Smooth muscle cell (in vitro differentiated cells): Measurements from ENCODE around the gene PAQR6. TPM values are rescaled to one million over a fixed set of nuclear protein-coding genes. Genes with fewer than 3 reads are reported as not detected.

Source experiments
- DNase-seq: peaks from one replicate; lab custom pipeline; 2025; ENCODE audit not compliant: unreplicated experiment; lab: John Stamatoyannopoulos, UW
- H2AFZ ChIP-seq: fragments of 200-600 bp; sonication (generic); 2 replicates; pipeline ENCODE4 v1.6.0; 2016; ENCODE audit warnings: antibody characterized with exemption, low read depth, mild to moderate bottlenecking
- H3F3A ChIP-seq: fragments of 200-600 bp; sonication (generic); 2 replicates; pipeline ENCODE4 v1.6.0; 2017; ENCODE audit warnings: antibody characterized with exemption, low read depth
- H3K27ac ChIP-seq: fragments of 200-600 bp; sonication (generic); 2 replicates; pipeline ENCODE4 v1.5.1; 2016; ENCODE audit warnings: low read depth, mild to moderate bottlenecking
- H3K27me3 ChIP-seq: fragments of 200-600 bp; sonication (generic); 2 replicates; pipeline ENCODE4 v1.6.1; 2016; ENCODE audit warnings: low read depth, mild to moderate bottlenecking
- H3K36me3 ChIP-seq: fragments of 200-600 bp; sonication (generic); 2 replicates; pipeline ENCODE4 v1.5.1; 2016; ENCODE audit warnings: low read depth
- H3K4me1 ChIP-seq: fragments of 200-600 bp; sonication (generic); 2 replicates; pipeline ENCODE4 v1.5.1; 2016; ENCODE audit warnings: low read depth
- H3K4me2 ChIP-seq: fragments of 200-600 bp; sonication (generic); 2 replicates; pipeline ENCODE4 v1.6.0; 2016; ENCODE audit warnings: mild to moderate bottlenecking
- H3K4me3 ChIP-seq: fragments of 200-600 bp; sonication (generic); 2 replicates; pipeline ENCODE4 v1.5.1; 2016; ENCODE audit warnings: mild to moderate bottlenecking
- H3K79me2 ChIP-seq: fragments of 200-600 bp; sonication (generic); 2 replicates; pipeline ENCODE4 v1.6.0; 2016; ENCODE audit warnings: low read depth, mild to moderate bottlenecking
- H3K9ac ChIP-seq: fragments of 200-600 bp; sonication (generic); 2 replicates; pipeline ENCODE4 v1.6.0; 2016; ENCODE audit warnings: low read depth
- H3K9me3 ChIP-seq: fragments of 200-600 bp; sonication (generic); replicated peaks from 2 replicates; pipeline ENCODE4 v1.5.1; 2016; ENCODE audit warnings: low read depth
- H4K20me1 ChIP-seq: fragments of 200-600 bp; sonication (generic); 2 replicates; pipeline ENCODE4 v1.6.0; 2016; ENCODE audit warnings: low read depth
- WGBS: methylation state at CpG from one replicate; pipeline ENCODE4 v1.1.7; 2016; ENCODE audit warnings: low lambda C conversion rate; 5-methylcytosine and 5-hydroxymethylcytosine counted together
- polyA plus RNA-seq: library from polyadenylated mRNA; unstranded; fragments of >200 nt; fragmentation: Nextera tagmentation; extraction: Ambion mirVana; gene quantifications from 2 replicates; pipeline ENCODE4 v1.2.1, GENCODE V29; 2016
- total RNA-seq: library from RNA; depleted of rRNA; stranded (reverse); fragments of >200 nt; gene quantifications from 2 replicates; pipeline ENCODE4 v1.2.3, GENCODE V29; 2014
- TF ChIP-seq, protein P1 (sequence below): fragments of 200-600 bp; sonication (generic); IDR thresholded peaks from 2 replicates; pipeline ENCODE4 v1.5.1; 2017; ENCODE audit warnings: borderline replicate concordance, mild to moderate bottlenecking, antibody characterized with exemption; ENCODE audit not compliant: insufficient read depth, poor library complexity, severe bottlenecking

Gene PAQR6
- total and polyA plus RNA-seq, 2 experiments from 2014 or later: 1.3 to 2.7 TPM

DNA sequence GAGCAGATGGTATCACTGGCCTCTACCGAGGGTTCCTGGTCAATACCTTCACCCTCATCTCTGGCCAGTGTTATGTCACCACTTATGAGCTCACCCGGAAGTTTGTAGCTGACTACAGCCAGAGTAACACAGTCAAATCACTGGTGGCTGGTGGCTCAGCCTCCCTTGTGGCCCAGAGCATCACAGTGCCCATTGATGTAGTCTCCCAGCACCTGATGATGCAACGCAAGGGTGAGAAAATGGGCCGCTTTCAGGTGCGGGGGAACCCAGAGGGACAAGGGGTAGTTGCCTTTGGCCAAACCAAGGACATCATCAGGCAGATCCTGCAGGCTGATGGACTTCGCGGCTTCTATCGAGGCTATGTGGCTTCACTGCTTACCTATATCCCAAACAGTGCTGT, 47.8 kb downstream of the PAQR6 start:
- Histone ChIP-seq H3K27ac (no peak overlapping the region), H3K27me3 (no peaks in the 10 kb centered on the region), H3K9me3 (no peaks in the 10 kb centered on the region), H4K20me1 (peaks cover 30% of the 10 kb centered on the region), H3K36me3 (no peaks in the 10 kb centered on the region), H3K4me3 (no peak overlapping the region), H3K9ac (no peak overlapping the region), H3F3A (no peaks in the 10 kb centered on the region), H3K4me2 (no peak overlapping the region), H2AFZ (no peak overlapping the region), H3K4me1 (no peaks in the 10 kb centered on the region), H3K79me2 (peaks cover 34% of the 10 kb centered on the region)
- TF ChIP-seq, protein P1, sequence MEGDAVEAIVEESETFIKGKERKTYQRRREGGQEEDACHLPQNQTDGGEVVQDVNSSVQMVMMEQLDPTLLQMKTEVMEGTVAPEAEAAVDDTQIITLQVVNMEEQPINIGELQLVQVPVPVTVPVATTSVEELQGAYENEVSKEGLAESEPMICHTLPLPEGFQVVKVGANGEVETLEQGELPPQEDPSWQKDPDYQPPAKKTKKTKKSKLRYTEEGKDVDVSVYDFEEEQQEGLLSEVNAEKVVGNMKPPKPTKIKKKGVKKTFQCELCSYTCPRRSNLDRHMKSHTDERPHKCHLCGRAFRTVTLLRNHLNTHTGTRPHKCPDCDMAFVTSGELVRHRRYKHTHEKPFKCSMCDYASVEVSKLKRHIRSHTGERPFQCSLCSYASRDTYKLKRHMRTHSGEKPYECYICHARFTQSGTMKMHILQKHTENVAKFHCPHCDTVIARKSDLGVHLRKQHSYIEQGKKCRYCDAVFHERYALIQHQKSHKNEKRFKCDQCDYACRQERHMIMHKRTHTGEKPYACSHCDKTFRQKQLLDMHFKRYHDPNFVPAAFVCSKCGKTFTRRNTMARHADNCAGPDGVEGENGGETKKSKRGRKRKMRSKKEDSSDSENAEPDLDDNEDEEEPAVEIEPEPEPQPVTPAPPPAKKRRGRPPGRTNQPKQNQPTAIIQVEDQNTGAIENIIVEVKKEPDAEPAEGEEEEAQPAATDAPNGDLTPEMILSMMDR: no peak
- no peak for DNase-seq
- 99% methylated on average over 8 of the region's 8 CpGs for WGBS

DNA sequence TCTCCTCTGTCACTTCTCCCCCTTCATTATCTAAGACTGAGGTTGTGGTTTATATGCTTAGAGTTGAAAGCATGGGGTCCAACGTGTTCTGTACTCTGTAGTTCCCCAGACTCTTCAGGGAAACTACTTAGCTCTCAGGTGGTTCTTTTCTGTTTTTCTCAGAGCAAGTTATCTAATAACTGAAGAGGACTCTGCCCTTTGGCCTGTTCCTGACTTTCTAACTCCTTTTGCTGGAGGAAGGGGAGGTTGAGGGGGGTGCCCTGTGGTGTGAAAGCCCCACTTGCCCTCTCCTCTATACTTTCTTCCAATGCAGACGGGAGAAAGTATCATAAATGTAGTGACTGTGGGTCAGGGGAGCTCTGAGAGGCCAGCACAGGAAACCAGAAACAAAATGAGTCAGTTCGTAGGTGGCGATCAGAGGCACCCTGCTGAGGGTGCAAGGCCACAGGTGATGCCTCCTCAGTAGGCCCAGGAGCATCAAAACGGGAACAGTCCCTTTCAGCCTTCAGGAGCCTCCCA, 49.0 kb downstream of the PAQR6 start:
- Histone ChIP-seq H3F3A (no peaks in the 10 kb centered on the region), H2AFZ (no peak overlapping the region), H3K36me3 (no peaks in the 10 kb centered on the region), H3K4me1 (peaks cover 7% of the 10 kb centered on the region), H3K27ac (no peak overlapping the region), H3K4me2 (no peak overlapping the region), H3K9me3 (no peaks in the 10 kb centered on the region), H3K79me2 (peaks cover 45% of the 10 kb centered on the region), H3K9ac (no peak overlapping the region), H3K27me3 (no peaks in the 10 kb centered on the region), H4K20me1 (peaks cover 30% of the 10 kb centered on the region), H3K4me3 (no peak overlapping the region)
- DNase-seq: no peak
- WGBS: 96% methylated on average over 5 of the region's 5 CpGs
- TF ChIP-seq, protein P1: no peak

DNA sequence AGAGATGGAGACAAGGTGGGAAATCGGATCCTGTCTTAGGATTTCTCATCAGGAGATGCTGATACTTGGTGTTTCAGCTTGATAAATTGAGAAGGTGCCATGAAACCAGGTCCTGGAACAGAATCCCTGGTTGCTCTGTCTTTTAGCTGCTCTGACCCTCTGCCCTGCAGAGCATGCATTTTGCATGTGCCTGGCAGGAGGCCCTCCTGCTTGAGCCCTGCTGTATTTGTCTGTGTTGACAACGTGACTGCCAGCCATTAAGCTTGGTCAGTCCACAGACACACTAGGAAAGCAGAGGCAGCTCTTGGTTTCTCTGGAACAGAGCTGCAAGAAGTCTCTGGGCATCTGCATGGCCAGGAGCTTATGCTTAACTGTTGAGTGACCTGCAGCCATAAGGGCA, 51.4 kb downstream of the PAQR6 start:
- H3K36me3 ChIP-seq: no peaks in the 10 kb centered on the region
- no peak overlapping the region for H3K27ac ChIP-seq
- TF ChIP-seq, protein P1: no peak
- H3K4me3 ChIP-seq: no peak overlapping the region
- H3F3A ChIP-seq: no peaks in the 10 kb centered on the region
- H3K9ac ChIP-seq: no peak overlapping the region
- H2AFZ ChIP-seq: no peak overlapping the region
- 77% methylated on average over 2 of the region's 2 CpGs for WGBS
- H4K20me1 ChIP-seq: peaks cover 22% of the 10 kb centered on the region
- H3K9me3 ChIP-seq: no peaks in the 10 kb centered on the region
- no peaks in the 10 kb centered on the region for H3K27me3 ChIP-seq
- no peak for DNase-seq
- H3K79me2 ChIP-seq: peaks cover 45% of the 10 kb centered on the region
- H3K4me2 ChIP-seq: no peak overlapping the region
- peaks cover 7% of the 10 kb centered on the region for H3K4me1 ChIP-seq

DNA sequence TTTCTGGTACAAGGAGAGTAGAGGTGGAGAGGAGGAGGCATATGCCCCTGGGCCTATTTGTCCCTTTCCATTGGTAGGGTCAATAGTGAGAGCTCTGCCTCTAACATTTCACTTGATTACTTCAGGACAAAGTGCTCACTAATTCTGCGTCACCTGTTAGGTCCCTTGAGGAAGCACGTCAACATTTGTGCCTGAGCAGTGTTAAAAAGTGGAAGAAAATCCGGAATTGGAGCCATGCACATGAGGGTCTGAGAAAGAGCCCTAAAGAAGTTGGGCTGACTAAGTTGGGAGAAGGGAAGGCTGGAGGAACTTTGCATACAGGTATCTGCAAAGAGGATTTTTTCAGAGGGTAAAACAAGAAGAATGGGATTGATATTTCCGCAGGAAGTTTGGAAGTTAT, 52.0 kb downstream of the PAQR6 start:
- Histone ChIP-seq H3K79me2 (peaks cover 45% of the 10 kb centered on the region), H4K20me1 (peaks cover 17% of the 10 kb centered on the region), H3K4me3 (no peak overlapping the region), H3K9ac (no peak overlapping the region), H3K27me3 (no peaks in the 10 kb centered on the region), H3K36me3 (no peaks in the 10 kb centered on the region), H2AFZ (no peak overlapping the region), H3K27ac (no peak overlapping the region), H3F3A (no peaks in the 10 kb centered on the region), H3K9me3 (no peaks in the 10 kb centered on the region), H3K4me2 (no peak overlapping the region), H3K4me1 (peaks cover 7% of the 10 kb centered on the region)
- 87% methylated on average over 4 of the region's 4 CpGs for WGBS
- TF ChIP-seq, protein P1: no peak
- DNase-seq: no peak
